Activated T-cell treated with anti-CD3 and anti-CD28 coated beads for 24 hours (primary cell): Measurements from ENCODE around the gene MRPL49.
"Not testable (repeated sequence)": the region's sequence is repeated elsewhere in the genome, so short reads cannot be mapped to it uniquely, and the experiment has no call there.

Experiments used
- DNase-seq: peaks from one replicate; pipeline ENCODE4 v3.0.0-alpha.2; 2020; ENCODE audit warnings: low read depth

The MRPL49 gene

GRCh38 chr11:65165410-65166317 is 43.5 kb downstream of the MRPL49 start:
- no peak for DNase-seq

GRCh38 chr11:65166893-65167292 is 44.8 kb downstream of the MRPL49 start:
- no peak for DNase-seq

GRCh38 chr11:65167656-65168055 is 45.5 kb downstream of the MRPL49 start:
- no peak for DNase-seq

- no peak for DNase-seq
Observed at GRCh38 chr11:65169164-65169641, 47.1 kb downstream of the MRPL49 start.

GRCh38 chr11:65170058-65170534 is 48.0 kb downstream of the MRPL49 start, which contains the start of gene SPDYC:
Gene SPDYC, plus strand, starts transcription at chr11:65170233. Its CDS starts 1,125 bp downstream, at chr11:65171358.
- DNase-seq: no peak

- DNase-seq: no peak
Observed at GRCh38 chr11:65172600-65172999, 50.5 kb downstream of the MRPL49 start.

GRCh38 chr11:65174571-65175010 is 52.5 kb downstream of the MRPL49 start:
- not testable (repeated sequence) for DNase-seq
